HepG2 (cell line): ENCODE data around the gene FAM180A. TPM values are rescaled to one million over a fixed set of nuclear protein-coding genes. Genes with fewer than 3 reads are reported as not detected.

Experiments
- ATAC-seq: fragments of 200-7000 bp; cut with Tn5 transposase; 3 replicates; pipeline ENCODE4 v1.9.1; 2020; ENCODE audit warnings: mild to moderate bottlenecking, moderate library complexity
- BruUV-seq: library from RNA; stranded (reverse); fragments of 400-500 nt; replicated peaks from 2 replicates; lab custom pipeline; 2021; lab: Mats Ljungman, UMichigan
- CTCF ChIA-PET: fragments of 300-600 bp; formaldehyde crosslinking; extraction: SDS; loops from one replicate; lab custom pipeline; 2021; ENCODE audit warnings: low total read pairs, inconsistent platforms, low intra/inter-chr PET ratio; lab: Yijun Ruan, JAX
- POLR2A ChIA-PET: fragments of 350-600 bp; sonication (Branson Sonifier 250); formaldehyde crosslinking; loops from one replicate; lab custom pipeline; 2020; ENCODE audit warnings: antibody characterized with exemption, inconsistent platforms; lab: Yijun Ruan, JAX
- DNase-seq: peaks from one replicate; pipeline ENCODE4 v3.0.0-alpha.2; 2015; ENCODE audit warnings: low spot score
- FAIRE-seq: peaks from 3 replicates; lab custom pipeline; 2011; peaks lifted over from hg19 to GRCh38; lab: Jason Lieb, UNC
- H2AFZ ChIP-seq: one replicate; pipeline ENCODE4 v1.6.1; 2011; ENCODE audit warnings: low read length, inconsistent platforms
- H3K27ac ChIP-seq: fragments of 300-600 bp; 3 replicates; pipeline ENCODE4 v1.8.0; 2011; ENCODE audit warnings: mixed run types, mild to moderate bottlenecking, mixed read lengths, low read length, inconsistent platforms; ENCODE audit not compliant: insufficient read depth; ENCODE audit errors: extremely low read length
- H3K27me3 ChIP-seq, 2 experiments: fragments of 200-600 bp in 1 of 2; 2 replicates in 1 of 2; 3 replicates in 1 of 2; pipeline versions ENCODE4 v1.6.0 to v1.8.0; 2011; ENCODE audit warnings: low read length in 2 of 2, mild to moderate bottlenecking in 2 of 2, moderate library complexity in 2 of 2, inconsistent platforms in 1 of 2; ENCODE audit not compliant: insufficient read depth in 2 of 2, control insufficient read depth in 1 of 2
- H3K36me3 ChIP-seq, 2 experiments: fragments of 200-600 bp in 1 of 2; replicated peaks in 1 of 2; 2 replicates in 1 of 2; 3 replicates in 1 of 2; pipeline versions ENCODE4 v1.5.1 to v1.8.0; 2011; ENCODE audit warnings: low read length in 2 of 2, inconsistent platforms in 1 of 2; ENCODE audit not compliant: insufficient read depth in 2 of 2, control insufficient read depth in 1 of 2
- H3K4me1 ChIP-seq: 2 replicates; pipeline ENCODE4 v1.5.1; 2012; ENCODE audit warnings: low read length, inconsistent platforms; ENCODE audit not compliant: insufficient read depth
- H3K4me2 ChIP-seq: 2 replicates; pipeline ENCODE4 v1.6.0; 2011; ENCODE audit warnings: low read depth, low read length, inconsistent platforms
- H3K4me3 ChIP-seq, 3 experiments: fragments of 200-600 bp in 1 of 3; sonication (generic), shearing (Covaris generic) in 1 of 3; replicated peaks in 1 of 3; 2 replicates each; pipeline ENCODE4 v1.5.1; 2011 to 2016; ENCODE audit warnings: low read length in 3 of 3, inconsistent platforms in 2 of 3, low read depth in 2 of 3, mild to moderate bottlenecking in 2 of 3, control low read depth in 1 of 3, mixed read lengths in 1 of 3; ENCODE audit not compliant: insufficient read depth in 1 of 3
- H3K79me2 ChIP-seq: one replicate; pipeline ENCODE4 v1.6.1; 2011; ENCODE audit warnings: low read length, inconsistent platforms; ENCODE audit not compliant: insufficient read depth
- H3K9ac ChIP-seq: 2 replicates; pipeline ENCODE4 v1.6.0; 2011; ENCODE audit warnings: mild to moderate bottlenecking, low read depth, low read length, inconsistent platforms; ENCODE audit not compliant: insufficient read depth
- H3K9me3 ChIP-seq: 2 replicates; pipeline ENCODE4 v1.5.1; 2012; ENCODE audit warnings: mild to moderate bottlenecking, low read length
- H4K20me1 ChIP-seq: 2 replicates; pipeline ENCODE4 v1.6.0; 2011; ENCODE audit warnings: inconsistent platforms, mild to moderate bottlenecking, low read length, moderate library complexity; ENCODE audit not compliant: insufficient read depth
- AKAP8 ChIP-seq: sonication (generic); formaldehyde crosslinking; IDR thresholded peaks from 2 replicates; pipeline ENCODE4 v1.5.1; 2020; ENCODE audit warnings: mild to moderate bottlenecking, missing genetic modification reagents
- CBX1 ChIP-seq: IDR thresholded peaks from one replicate; pipeline ENCODE4 v1.6.1; 2016; ENCODE audit warnings: antibody characterized with exemption, low read depth
- SIX4 ChIP-seq: sonication (generic); formaldehyde crosslinking; IDR thresholded peaks from 2 replicates; pipeline ENCODE4 v1.4.0; 2020; ENCODE audit warnings: missing genetic modification reagents
- ZNF234 ChIP-seq: sonication (generic); formaldehyde crosslinking; conservative IDR thresholded peaks from 2 replicates; pipeline ENCODE4 v1.5.1; 2020; ENCODE audit warnings: mild to moderate bottlenecking, missing genetic modification reagents
- ZNF235 ChIP-seq: sonication (generic); formaldehyde crosslinking; IDR thresholded peaks from 2 replicates; pipeline ENCODE4 v1.8.1; 2023; ENCODE audit warnings: mild to moderate bottlenecking, missing genetic modification reagents, borderline replicate concordance
- ZNF414 ChIP-seq: sonication (generic); formaldehyde crosslinking; IDR thresholded peaks from 2 replicates; pipeline ENCODE4 v1.5.0; 2020; ENCODE audit warnings: missing genetic modification reagents
- ZNF607 ChIP-seq: sonication (generic); formaldehyde crosslinking; IDR thresholded peaks from 2 replicates; pipeline ENCODE4 v1.5.1; 2020; ENCODE audit warnings: missing genetic modification reagents, mild to moderate bottlenecking, borderline replicate concordance
- ZNF788 ChIP-seq: sonication (generic); formaldehyde crosslinking; IDR thresholded peaks from 2 replicates; pipeline ENCODE4 v1.5.0; 2020; ENCODE audit warnings: mild to moderate bottlenecking, missing genetic modification reagents, borderline replicate concordance
- WGBS: methylation state at CpG from one replicate; pipeline ENCODE4 v1.1.6; 2017; ENCODE audit warnings: low lambda C conversion rate; 5-methylcytosine and 5-hydroxymethylcytosine counted together
- in situ Hi-C: cut with HindIII; loops from 2 replicates; pipeline ENCODE4 v1.10.0; 2017; ENCODE audit warnings: low pct_unique_long_range_greater_than_20kb; ENCODE audit not compliant: extremely low pct_ligation_motif_present
- intact Hi-C: fragments of 100-400 bp; cut with micrococcal nuclease; formaldehyde crosslinking; loops from one replicate; pipeline ENCODE4 v1.10.0; 2022; ENCODE audit not compliant: unreplicated experiment
- polyA plus RNA-seq, 8 experiments: library from polyadenylated mRNA; depleted of rRNA in 3 of 8; stranded (reverse) in 7 of 8; unstranded in 1 of 8; fragments of >200 nt; fragmentation: Illumina TruSeq in 4 of 8; extraction: Trizol in 4 of 8; gene quantifications; 2 replicates each; pipeline versions ENCODE4 v1.2.1 to v1.2.3, GENCODE V29; 2011 to 2016; ENCODE audit warnings: low read depth in 4 of 8, missing spikeins in 1 of 8, mixed read lengths in 1 of 8; ENCODE audit not compliant: insufficient read depth in 1 of 8
- total RNA-seq, 5 experiments: library from RNA; depleted of rRNA; stranded (reverse); fragments of >200 nt; fragmentation: Illumina TruSeq; extraction: Trizol; gene quantifications; 2 replicates each; pipeline ENCODE4 v1.2.3, GENCODE V29; 2016; ENCODE audit warnings: low read depth in 1 of 5

The FAM180A gene
- total and polyA plus RNA-seq, 2 of the 13 experiments (the other 11 are each of a cell fraction or from before 2014, with no cell fraction given) = not detected

DNA sequence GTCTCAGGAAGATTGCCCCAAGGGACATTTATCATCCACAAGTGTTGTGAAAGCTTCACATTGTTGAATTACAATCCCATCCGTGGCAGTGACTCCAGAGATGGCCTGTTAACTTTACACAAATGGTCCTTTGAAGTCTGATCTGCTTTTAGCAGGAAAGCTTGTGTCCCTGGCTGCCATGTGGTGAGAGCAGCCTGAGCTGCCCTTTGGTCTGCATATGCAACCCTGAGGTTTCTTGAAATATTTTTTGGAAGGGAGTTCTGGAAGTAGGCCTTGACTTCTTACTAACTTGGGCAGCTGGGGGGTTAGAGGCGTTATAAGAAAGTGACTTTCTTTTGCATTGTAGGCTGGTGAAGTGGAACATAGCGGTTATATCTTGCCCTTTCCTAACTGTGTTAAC, 41.3 kb upstream of the FAM180A start (continued):
- TF ChIP-seq ZNF235 (CRISPR knock-in tag) (no peak), SIX4 (no peak), ZNF607 (CRISPR knock-in tag) (no peak), AKAP8 (CRISPR knock-in tag) (no peak), ZNF788 (no peak), CBX1 (no peak)

DNA sequence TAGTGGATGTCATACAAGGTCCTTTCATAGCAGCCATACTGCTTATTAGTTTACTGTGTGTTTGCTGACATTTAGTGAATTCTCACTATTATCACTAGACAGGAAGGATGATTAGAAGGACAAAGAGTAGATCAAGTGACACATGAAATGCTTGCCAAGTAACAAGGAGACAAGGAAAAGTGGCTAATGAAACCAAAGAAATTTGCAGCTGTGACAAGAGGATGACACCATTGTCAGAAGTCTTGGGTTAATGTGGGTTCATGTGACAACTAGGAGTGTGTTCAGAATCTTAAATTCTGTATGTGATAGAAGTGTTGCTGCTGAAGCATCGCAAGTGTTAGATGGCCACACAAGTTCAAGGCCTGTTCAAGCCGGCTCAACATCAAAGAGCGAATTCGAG, 40.8 kb upstream of the FAM180A start:
- WGBS = 40% methylated on average over 1 of the region's 4 CpGs
- no peak overlapping the region for H2AFZ ChIP-seq
- H3K4me1 ChIP-seq = no peaks in the 10 kb centered on the region
- no peaks in the 10 kb centered on the region for H3K36me3 ChIP-seq
- peaks cover 0 to 3% of the 10 kb centered on the region in 2 experiments; a peak in 3 of 5 replicates for H3K27me3 ChIP-seq
- TF ChIP-seq ZNF414 (CRISPR knock-in tag) = no peak
- TF ChIP-seq ZNF234 (CRISPR knock-in tag) = no peak
- no peak overlapping the region for H3K9ac ChIP-seq
- intact Hi-C loops = no loop called here
- no peak for FAIRE-seq
- H4K20me1 ChIP-seq = no peaks in the 10 kb centered on the region
- H3K9me3 ChIP-seq = no peaks in the 10 kb centered on the region
- no peaks in the 10 kb centered on the region for H3K79me2 ChIP-seq
- CTCF ChIA-PET = no interaction called here
- in situ Hi-C loops = no loop called here
- no TSS peak for BruUV-seq
- no peak overlapping the region for H3K4me3 ChIP-seq
- no peak overlapping the region for H3K27ac ChIP-seq
- ATAC-seq = no peak
- DNase-seq = no peak
- POLR2A ChIA-PET = no interaction called here
- no peak overlapping the region for H3K4me2 ChIP-seq
